Fibroblast of pulmonary artery (primary cell): Measurements from ENCODE around the gene LPP.

Experiments used
- DNase-seq: peaks from one replicate; pipeline ENCODE4 v3.0.0-alpha.2; 2010; ENCODE audit warnings: low read depth
- H3K4me3 ChIP-seq: replicated peaks from 2 replicates; pipeline ENCODE4 v1.5.1; 2011; ENCODE audit warnings: low read depth, mild to moderate bottlenecking, control low read depth, low read length, moderate library complexity
- CTCF ChIP-seq: IDR thresholded peaks from 2 replicates; pipeline ENCODE4 v1.5.1; 2011; ENCODE audit warnings: mild to moderate bottlenecking, control low read depth, low read length, inconsistent platforms; ENCODE audit errors: missing control alignments

The LPP gene

GRCh38 chr3:188936597-188937107 lies 782.7 kb downstream of the LPP start:
- no peak for TF ChIP-seq CTCF
- H3K4me3 ChIP-seq = no peak overlapping the region
- no peak for DNase-seq

GRCh38 chr3:188937389-188937788 lies 783.4 kb downstream of the LPP start:
- DNase-seq = peak; percentile 58
- H3K4me3 ChIP-seq = no peak overlapping the region
- TF ChIP-seq CTCF = no peak

- H3K4me3 ChIP-seq = no peak overlapping the region
- DNase-seq = no peak
- TF ChIP-seq CTCF = no peak
Measured at GRCh38 chr3:188938999-188939398, 785.0 kb downstream of the LPP start.

GRCh38 chr3:188939814-188940572 lies 786.0 kb downstream of the LPP start:
- DNase-seq = no peak
- TF ChIP-seq CTCF = no peak
- H3K4me3 ChIP-seq = no peak overlapping the region
